Lung (tissue), 13 donors: Measurements from ENCODE around the gene RNF115. TPM values are rescaled to one million over a fixed set of nuclear protein-coding genes. Genes with fewer than 3 reads are reported as not detected.

Experiments
- ATAC-seq: fragments of 200-7000 bp; cut with Tn5 transposase; one replicate; pipeline ENCODE4 v1.9.1; 2020; ENCODE audit warnings: moderate number of reproducible peaks; ENCODE audit not compliant: insufficient read depth, low FRiP score
- DNase-seq, 3 donors: peaks; one replicate each; pipeline ENCODE4 v3.0.0-alpha.2; 2013 to 2017
- H3K27ac ChIP-seq, 2 donors: one replicate each; pipeline ENCODE4 v1.5.1; 2013; ENCODE audit warnings: mild to moderate bottlenecking in 2 of 2, moderate library complexity in 2 of 2, control low read depth in 1 of 2, inconsistent platforms in 1 of 2, low read depth in 1 of 2, low read length in 1 of 2
- H3K27me3 ChIP-seq, 3 donors: one replicate each; pipeline ENCODE4 v1.5.1; 2013; ENCODE audit warnings: low read length in 2 of 3; ENCODE audit not compliant: control insufficient read depth in 3 of 3, insufficient read depth in 3 of 3
- H3K36me3 ChIP-seq, 4 donors: one replicate each; pipeline ENCODE4 v1.5.1; 2013; ENCODE audit warnings: low read length in 4 of 4, mild to moderate bottlenecking in 1 of 4, moderate library complexity in 1 of 4; ENCODE audit not compliant: control insufficient read depth in 4 of 4, insufficient read depth in 4 of 4
- H3K4me1 ChIP-seq, 5 donors: one replicate each; pipeline ENCODE4 v1.5.1; 2013; ENCODE audit warnings: low read length in 5 of 5, mild to moderate bottlenecking in 2 of 5, moderate library complexity in 1 of 5; ENCODE audit not compliant: control insufficient read depth in 5 of 5, insufficient read depth in 5 of 5
- H3K4me3 ChIP-seq: one replicate; pipeline ENCODE4 v1.5.1; 2013; ENCODE audit warnings: mild to moderate bottlenecking, control low read depth, moderate library complexity
- H3K9ac ChIP-seq, 2 donors: one replicate each; pipeline ENCODE4 v1.5.1; 2013; ENCODE audit warnings: low read length in 2 of 2, control low read depth in 1 of 2; ENCODE audit not compliant: insufficient read depth in 1 of 2
- H3K9me3 ChIP-seq, 4 donors: one replicate each; pipeline ENCODE4 v1.5.1; 2013; ENCODE audit warnings: low read length in 3 of 4, mild to moderate bottlenecking in 1 of 4, moderate library complexity in 1 of 4; ENCODE audit not compliant: control insufficient read depth in 4 of 4, insufficient read depth in 3 of 4
- CTCF ChIP-seq: IDR thresholded peaks from 2 replicates; pipeline ENCODE4 v1.5.1; 2012; ENCODE audit warnings: mild to moderate bottlenecking; ENCODE audit errors: control extremely low read depth, extremely low read depth
- WGBS, 2 donors: extraction: QIAGEN DNeasy Blood & Tissue Kit; methylation state at CpG; one replicate each; pipeline ENCODE4 v1.1.7; 2013; 5-methylcytosine and 5-hydroxymethylcytosine counted together
- polyA plus RNA-seq, 2 donors: library from polyadenylated mRNA; stranded (reverse); fragments of 200-250 nt; gene quantifications; one replicate each; pipeline ENCODE4 v1.2.1, GENCODE V29; 2013
- small RNA-seq: library from RNA; depleted of rRNA; stranded (forward); fragments of <200 nt; gene quantifications from one replicate; pipeline ENCODE3, GENCODE V24; 2014; ENCODE audit warnings: low replicate concordance
- total RNA-seq, 2 donors: library from RNA; depleted of rRNA in 1 of 2; stranded (reverse); fragments of >200 nt in 1 of 2; gene quantifications; one replicate each; pipeline ENCODE4 v1.2.1, GENCODE V29; 2014 to 2021
- donor health status: control.
- donor health status: control.
- donor health status: Bipolar disorder and iron deficiency.
- donor health status: healthy.
- donor health status: DM: yes; HTN: yes; CAD: no.

The RNF115 gene
- total and polyA plus RNA-seq, 4 donors = 4.4 to 21.6 (median 11.5) TPM

GRCh38 chr1:145688924-145689323 is 135.0 kb downstream of the RNF115 start:
- Histone ChIP-seq H3K4me3 (no peak overlapping the region), H3K9me3 (no peaks in the 10 kb centered on the region), H3K27me3 (no peaks in the 10 kb centered on the region), H3K9ac (no peak overlapping the region), H3K36me3 (no peaks in the 10 kb centered on the region), H3K27ac (no peak overlapping the region), H3K4me1 (peaks cover 0 to 4% (median 0%) of the 10 kb centered on the region in 5 donors)
- TF ChIP-seq CTCF = no peak
- ATAC-seq (no peak), DNase-seq (no peak)
- 84 to 91% methylated on average over 6 of the region's 6 CpGs for WGBS, 2 donors

Small RNA genes within 50 kb of the gene (small RNA-seq; reads per million reads assigned to genes)
- not detected for gene MIR6736

Other genes with a start within 250 kb of the RNF115 start
- gene GPR89A, start 216.1 kb downstream of the RNF115 start, total RNA-seq = 10 to 100 TPM; 16.7 to 31.1 TPM
- gene GPR89A, start 216.1 kb downstream of the RNF115 start, polyA plus RNA-seq = 10 to 100 TPM; 11.0 to 11.7 TPM
- under 1 TPM; 0.25 to 0.57 TPM for gene PDZK1, start 116.7 kb downstream of the RNF115 start, total RNA-seq
- under 1 TPM; 0.14 to 0.28 TPM for gene PDZK1, start 116.7 kb downstream of the RNF115 start, polyA plus RNA-seq
- gene CD160, start 104.6 kb downstream of the RNF115 start, total RNA-seq = under 1 TPM; 0.21 to 0.63 TPM
- gene CD160, start 104.6 kb downstream of the RNF115 start, polyA plus RNA-seq = under 1 TPM; 0.41 to 0.62 TPM
- 10 to 100 TPM; 25.0 to 26.3 TPM for gene POLR3C, start 105 bp upstream of the RNF115 start, total RNA-seq
- 10 to 100 TPM; 14.1 to 17.2 TPM for gene POLR3C, start 105 bp upstream of the RNF115 start, polyA plus RNA-seq
- 1 to 10 TPM; 3.9 to 6.2 TPM for gene NUDT17, start 21.5 kb upstream of the RNF115 start, total RNA-seq
- 1 to 10 TPM; 1.6 to 3.1 TPM for gene NUDT17, start 21.5 kb upstream of the RNF115 start, polyA plus RNA-seq
- gene PIAS3, start 35.0 kb upstream of the RNF115 start, total RNA-seq = 10 to 100 TPM; 23.5 to 54.9 TPM
- 10 to 100 TPM; 26.4 to 32.1 TPM for gene PIAS3, start 35.0 kb upstream of the RNF115 start, polyA plus RNA-seq
- 1 to 10 TPM; 3.4 to 3.7 TPM for gene ANKRD35, start 61.8 kb upstream of the RNF115 start, total RNA-seq
- gene ANKRD35, start 61.8 kb upstream of the RNF115 start, polyA plus RNA-seq = 1 to 10 TPM; 2.0 to 2.1 TPM
- 10 to 100 TPM in 1 of 2 donors, 1 to 10 TPM in 1; 5.2 to 23.3 TPM for gene ITGA10, start 86.0 kb upstream of the RNF115 start, total RNA-seq
- gene ITGA10, start 86.0 kb upstream of the RNF115 start, polyA plus RNA-seq = 10 to 100 TPM in 1 of 2 donors, 1 to 10 TPM in 1; 6.7 to 15.7 TPM
- 10 to 100 TPM; 24.6 to 28.6 TPM for gene PEX11B, start 94.6 kb upstream of the RNF115 start, total RNA-seq
- 10 to 100 TPM; 25.0 to 29.6 TPM for gene PEX11B, start 94.6 kb upstream of the RNF115 start, polyA plus RNA-seq
- gene RBM8A, start 103.4 kb upstream of the RNF115 start, total RNA-seq = 100 to 1,000 TPM; 106 to 128 TPM
- gene RBM8A, start 103.4 kb upstream of the RNF115 start, polyA plus RNA-seq = 100 to 1,000 TPM; 121 to 152 TPM
- gene LIX1L, start 133.9 kb upstream of the RNF115 start, total RNA-seq = 10 to 100 TPM; 29.7 to 30.9 TPM
- gene LIX1L, start 133.9 kb upstream of the RNF115 start, polyA plus RNA-seq = 1 to 10 TPM; 7.0 to 8.0 TPM
- 1 to 10 TPM in 1 of 2 donors, under 1 TPM in 1; 0.06 to 1.0 TPM for gene ANKRD34A, start 140.5 kb upstream of the RNF115 start, total RNA-seq
- gene ANKRD34A, start 140.5 kb upstream of the RNF115 start, polyA plus RNA-seq = under 1 TPM; 0.45 to 0.47 TPM
- 10 to 100 TPM in 1 of 2 donors, 1 to 10 TPM in 1; 9.4 to 21.3 TPM for gene POLR3GL, start 140.6 kb upstream of the RNF115 start, total RNA-seq
- 10 to 100 TPM; 33.4 to 34.3 TPM for gene POLR3GL, start 140.6 kb upstream of the RNF115 start, polyA plus RNA-seq
- 1,000 to 10,000 TPM in 1 of 2 donors, 100 to 1,000 TPM in 1; 556 to 1,810 TPM for gene TXNIP, start 172.5 kb upstream of the RNF115 start, total RNA-seq
- 100 to 1,000 TPM; 178 to 850 TPM for gene TXNIP, start 172.5 kb upstream of the RNF115 start, polyA plus RNA-seq
- not detected for gene HJV, start 197.6 kb upstream of the RNF115 start, total RNA-seq
- not detected for gene HJV, start 197.6 kb upstream of the RNF115 start, polyA plus RNA-seq